ENCODE data around the gene PRDM16. TPM values are rescaled to one million over a fixed set of nuclear protein-coding genes. Genes with fewer than 3 reads are reported as not detected.

Gene PRDM16
- polyA plus RNA-seq, 3 donors = not detected

DNA sequence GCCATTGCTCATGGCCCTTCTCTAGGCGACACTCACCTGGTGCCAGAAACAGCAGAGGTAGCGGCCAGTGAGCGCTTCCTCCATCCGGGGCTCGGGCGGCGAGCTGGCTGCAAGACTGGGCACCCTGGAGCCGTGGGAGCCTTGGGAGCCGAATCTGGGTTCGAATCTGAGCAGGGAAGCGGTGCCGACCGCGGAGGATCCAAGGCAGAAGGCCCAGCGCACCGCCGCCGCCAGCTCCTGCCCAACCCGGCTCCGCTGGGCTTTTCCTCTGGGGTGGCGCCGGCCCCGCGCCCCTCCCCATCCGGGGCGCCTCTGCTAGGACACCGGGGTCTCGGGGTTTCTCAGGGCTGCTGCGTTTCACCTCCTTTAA is 1.7 kb upstream of the PRDM16 start:
- no peak overlapping the region for H3K4me2 ChIP-seq (replicated peaks; ENCODE audit: extremely low read depth, low read length, poor library complexity, severe bottlenecking)
- H3K9ac ChIP-seq (ENCODE audit: insufficient read depth, low read length, poor library complexity, severe bottlenecking) = no peak overlapping the region
- no peak overlapping the region for H3K27ac ChIP-seq (ENCODE audit: low read depth in 1 of 2, low read length in 2 of 2)
- H3K4me3 ChIP-seq (replicated peaks in 1 of 3; ENCODE audit: low read depth in 2 of 3, low read length in 3 of 3) = no peak overlapping the region
- 43% methylated on average over 28 of the region's 29 CpGs for WGBS (ENCODE audit: insufficient coverage)
- H3K4me1 Mint-ChIP-seq = peaks cover 5% of the 10 kb centered on the region
- H3K27me3 ChIP-seq (ENCODE audit: control insufficient read depth in 2 of 2, insufficient read depth in 2 of 2, low read length in 2 of 2) = peaks cover 14 to 43% of the 10 kb centered on the region in 2 donors
- peaks cover 0 to 5% of the 10 kb centered on the region in 2 donors for H3K9me3 ChIP-seq (replicated peaks in 1 of 2; ENCODE audit: control insufficient read depth in 1 of 2, insufficient read depth in 1 of 2, low read length in 2 of 2)
- no peak for DNase-seq
- H3K36me3 Mint-ChIP-seq = peaks cover 0 to 2% of the 10 kb centered on the region in 2 donors
- H3K36me3 ChIP-seq (replicated peaks in 1 of 2; ENCODE audit: control insufficient read depth in 1 of 2, insufficient read depth in 2 of 2, low read length in 2 of 2) = no peaks in the 10 kb centered on the region
- H3K27me3 Mint-ChIP-seq (ENCODE audit: low read depth in 3 of 3) = peaks cover 40 to 64% (median 41%) of the 10 kb centered on the region in 3 donors
- no peak overlapping the region for H3K27ac Mint-ChIP-seq
- H3K79me2 ChIP-seq (ENCODE audit: insufficient read depth, low read length) = no peaks in the 10 kb centered on the region
- no peak for TF ChIP-seq CTCF (IDR thresholded peaks at IDR 0.05)
- H3K4me1 ChIP-seq (ENCODE audit: control insufficient read depth in 1 of 2, insufficient read depth in 2 of 2, low read length in 2 of 2) = peaks cover 0 to 10% of the 10 kb centered on the region in 2 donors
- intact Hi-C loops (cut with micrococcal nuclease) = no loop called here
- H2AFZ ChIP-seq (ENCODE audit: insufficient read depth, low read depth, low read length, poor library complexity, severe bottlenecking) = no peak overlapping the region
- H3K9me3 Mint-ChIP-seq = peaks cover 0 to 9% (median 2%) of the 10 kb centered on the region in 7 donors
- peak overlapping the region in 1 of 2 donors; percentile 67 for H3K4me3 Mint-ChIP-seq
- no peaks in the 10 kb centered on the region for H4K20me1 ChIP-seq (ENCODE audit: insufficient read depth, low read length)

DNA sequence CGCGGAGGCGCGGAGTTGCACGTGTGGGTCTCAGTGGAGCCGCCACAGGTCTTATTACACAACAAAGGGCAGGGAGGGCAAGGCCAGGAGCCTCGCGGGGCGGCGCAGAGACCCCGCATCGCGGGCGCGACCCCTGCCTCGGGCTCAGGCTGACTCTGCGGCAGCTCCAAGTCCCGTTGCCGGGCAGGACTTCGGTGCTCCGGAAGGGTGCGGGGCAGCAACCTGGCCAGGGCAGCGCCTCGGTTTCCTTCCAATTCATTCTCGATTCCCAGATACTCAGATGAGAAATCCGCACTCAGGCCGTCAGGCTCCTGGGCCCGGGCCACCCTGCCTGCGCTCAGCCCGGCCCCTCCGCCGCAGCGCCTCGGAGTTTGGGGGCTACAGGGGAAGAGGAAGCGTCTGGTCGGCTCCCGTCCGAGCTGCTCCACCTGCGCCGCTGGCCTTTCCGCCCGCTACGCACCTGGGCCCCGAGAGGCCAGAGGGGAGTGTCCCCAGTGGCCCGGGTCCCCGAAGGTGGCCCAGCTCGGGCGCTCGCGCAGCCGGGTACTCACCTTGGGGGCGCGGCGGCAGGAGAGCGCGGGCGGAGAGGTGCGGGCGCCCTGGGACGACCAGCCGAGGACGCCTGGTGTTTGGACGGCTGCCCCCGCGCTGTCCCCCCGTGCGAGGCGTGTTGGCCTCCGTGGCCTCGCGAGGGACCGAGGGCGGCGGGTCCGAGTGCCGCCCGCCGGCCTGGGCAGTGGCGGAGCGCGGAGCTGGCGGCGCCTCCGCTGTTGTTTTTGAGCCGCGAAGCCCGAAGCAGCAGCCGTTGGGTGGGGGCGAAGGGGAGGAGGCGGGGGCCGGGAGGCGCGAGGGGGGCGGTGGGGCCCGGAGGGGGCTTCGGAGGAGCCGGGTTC is 1.1 kb upstream of the PRDM16 start:
- H3K9me3 ChIP-seq (replicated peaks in 1 of 2; ENCODE audit: control insufficient read depth in 1 of 2, insufficient read depth in 1 of 2, low read length in 2 of 2) = peaks cover 0 to 10% of the 10 kb centered on the region in 2 donors
- H3K9ac ChIP-seq (ENCODE audit: insufficient read depth, low read length, poor library complexity, severe bottlenecking) = no peak overlapping the region
- Mint-ChIP-seq H3K27me3 (ENCODE audit: low read depth in 3 of 3) (peaks cover 45 to 70% (median 46%) of the 10 kb centered on the region in 3 donors), H3K27ac (no peak overlapping the region), H3K9me3 (peaks cover 0 to 9% (median 2%) of the 10 kb centered on the region in 7 donors), H3K36me3 (peaks cover 0 to 2% of the 10 kb centered on the region in 2 donors), H3K4me1 (peaks cover 5% of the 10 kb centered on the region), H3K4me3 (peak overlapping the region in 1 of 2 donors; percentile 94)
- no peaks in the 10 kb centered on the region for H3K79me2 ChIP-seq (ENCODE audit: insufficient read depth, low read length)
- H3K4me3 ChIP-seq (replicated peaks in 1 of 3; ENCODE audit: low read depth in 2 of 3, low read length in 3 of 3) = no peak overlapping the region
- H3K27ac ChIP-seq (ENCODE audit: low read depth in 1 of 2, low read length in 2 of 2) = no peak overlapping the region
- intact Hi-C loops (cut with micrococcal nuclease) = no loop called here
- DNase-seq = no peak
- H3K36me3 ChIP-seq (replicated peaks in 1 of 2; ENCODE audit: control insufficient read depth in 1 of 2, insufficient read depth in 2 of 2, low read length in 2 of 2) = no peaks in the 10 kb centered on the region
- H2AFZ ChIP-seq (ENCODE audit: insufficient read depth, low read depth, low read length, poor library complexity, severe bottlenecking) = no peak overlapping the region
- no peak for TF ChIP-seq CTCF (IDR thresholded peaks at IDR 0.05)
- H3K4me1 ChIP-seq (ENCODE audit: control insufficient read depth in 1 of 2, insufficient read depth in 2 of 2, low read length in 2 of 2) = peaks cover 0 to 10% of the 10 kb centered on the region in 2 donors
- H3K4me2 ChIP-seq (replicated peaks; ENCODE audit: extremely low read depth, low read length, poor library complexity, severe bottlenecking) = no peak overlapping the region
- H3K27me3 ChIP-seq (ENCODE audit: control insufficient read depth in 2 of 2, insufficient read depth in 2 of 2, low read length in 2 of 2) = peaks cover 17 to 50% of the 10 kb centered on the region in 2 donors
- WGBS (ENCODE audit: insufficient coverage) = 2% methylated on average over 91 of the region's 97 CpGs
- no peaks in the 10 kb centered on the region for H4K20me1 ChIP-seq (ENCODE audit: insufficient read depth, low read length)

All from CD14-positive monocyte (primary cell).